ENCODE results near the gene RPS6KA2.

Gene RPS6KA2

DNA sequence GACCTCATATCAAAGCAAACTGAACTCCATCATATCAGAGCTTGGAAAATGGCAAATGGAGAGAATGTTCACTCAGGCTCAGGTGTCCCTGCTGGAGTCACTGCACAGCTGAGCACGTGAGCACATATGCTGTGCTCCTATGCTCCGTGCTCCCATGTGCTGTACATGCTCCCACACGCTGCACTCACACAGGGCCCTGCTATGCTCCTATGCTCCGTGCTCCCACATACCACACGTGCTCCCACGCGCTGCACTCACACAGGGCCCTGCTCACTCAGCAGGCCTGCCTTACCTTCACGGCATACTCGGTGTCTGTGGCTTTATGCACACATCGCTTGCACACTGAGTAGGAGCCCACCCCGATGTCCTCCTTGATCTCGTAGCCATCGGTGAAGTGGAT, 178.6 kb downstream of the RPS6KA2 start:
- no peaks in the 10 kb centered on the region for H3K36me3 ChIP-seq (ENCODE audit: control insufficient read depth, insufficient read depth, low read length)
- no peaks in the 10 kb centered on the region for H3K27me3 ChIP-seq (replicated peaks; ENCODE audit: control insufficient read depth, insufficient read depth, low read length)
- H3K4me3 ChIP-seq (replicated peaks; ENCODE audit: low read depth, low read length), result no peak overlapping the region
- DNase-seq (ENCODE audit: extremely low read depth, insufficient read length), result no peak
- TF ChIP-seq, protein P1, sequence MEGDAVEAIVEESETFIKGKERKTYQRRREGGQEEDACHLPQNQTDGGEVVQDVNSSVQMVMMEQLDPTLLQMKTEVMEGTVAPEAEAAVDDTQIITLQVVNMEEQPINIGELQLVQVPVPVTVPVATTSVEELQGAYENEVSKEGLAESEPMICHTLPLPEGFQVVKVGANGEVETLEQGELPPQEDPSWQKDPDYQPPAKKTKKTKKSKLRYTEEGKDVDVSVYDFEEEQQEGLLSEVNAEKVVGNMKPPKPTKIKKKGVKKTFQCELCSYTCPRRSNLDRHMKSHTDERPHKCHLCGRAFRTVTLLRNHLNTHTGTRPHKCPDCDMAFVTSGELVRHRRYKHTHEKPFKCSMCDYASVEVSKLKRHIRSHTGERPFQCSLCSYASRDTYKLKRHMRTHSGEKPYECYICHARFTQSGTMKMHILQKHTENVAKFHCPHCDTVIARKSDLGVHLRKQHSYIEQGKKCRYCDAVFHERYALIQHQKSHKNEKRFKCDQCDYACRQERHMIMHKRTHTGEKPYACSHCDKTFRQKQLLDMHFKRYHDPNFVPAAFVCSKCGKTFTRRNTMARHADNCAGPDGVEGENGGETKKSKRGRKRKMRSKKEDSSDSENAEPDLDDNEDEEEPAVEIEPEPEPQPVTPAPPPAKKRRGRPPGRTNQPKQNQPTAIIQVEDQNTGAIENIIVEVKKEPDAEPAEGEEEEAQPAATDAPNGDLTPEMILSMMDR (IDR thresholded peaks at IDR 0.05; ENCODE audit: insufficient read depth, low read length, poor library complexity, severe bottlenecking), result no peak

GRCh38 chr6:166446567-166447065, 180.4 kb downstream of the RPS6KA2 start:
- DNase-seq (ENCODE audit: extremely low read depth, insufficient read length), result no peak
- TF ChIP-seq, protein P1 (IDR thresholded peaks at IDR 0.05; ENCODE audit: insufficient read depth, low read length, poor library complexity, severe bottlenecking), result no peak
- H3K4me3 ChIP-seq (replicated peaks; ENCODE audit: low read depth, low read length), result no peak overlapping the region
- no peaks in the 10 kb centered on the region for H3K36me3 ChIP-seq (ENCODE audit: control insufficient read depth, insufficient read depth, low read length)
- H3K27me3 ChIP-seq (replicated peaks; ENCODE audit: control insufficient read depth, insufficient read depth, low read length), result peaks cover 1% of the 10 kb centered on the region; the same call in 1 of the 2 replicates

GRCh38 chr6:166446146-166446545, 180.9 kb downstream of the RPS6KA2 start:
- Histone ChIP-seq H3K36me3 (ENCODE audit: control insufficient read depth, insufficient read depth, low read length) (no peaks in the 10 kb centered on the region), H3K27me3 (replicated peaks; ENCODE audit: control insufficient read depth, insufficient read depth, low read length) (peaks cover 1% of the 10 kb centered on the region), H3K4me3 (replicated peaks; ENCODE audit: low read depth, low read length) (no peak overlapping the region)
- DNase-seq (ENCODE audit: extremely low read depth, insufficient read length), result no peak
- TF ChIP-seq, protein P1 (IDR thresholded peaks at IDR 0.05; ENCODE audit: insufficient read depth, low read length, poor library complexity, severe bottlenecking), result no peak

GRCh38 chr6:166444446-166444845, 182.6 kb downstream of the RPS6KA2 start:
- Histone ChIP-seq H3K36me3 (ENCODE audit: control insufficient read depth, insufficient read depth, low read length) (no peaks in the 10 kb centered on the region), H3K27me3 (replicated peaks; ENCODE audit: control insufficient read depth, insufficient read depth, low read length) (peaks cover 1% of the 10 kb centered on the region), H3K4me3 (replicated peaks; ENCODE audit: low read depth, low read length) (no peak overlapping the region)
- DNase-seq (ENCODE audit: extremely low read depth, insufficient read length), result no peak
- TF ChIP-seq, protein P1 (IDR thresholded peaks at IDR 0.05; ENCODE audit: insufficient read depth, low read length, poor library complexity, severe bottlenecking), result no peak

DNA sequence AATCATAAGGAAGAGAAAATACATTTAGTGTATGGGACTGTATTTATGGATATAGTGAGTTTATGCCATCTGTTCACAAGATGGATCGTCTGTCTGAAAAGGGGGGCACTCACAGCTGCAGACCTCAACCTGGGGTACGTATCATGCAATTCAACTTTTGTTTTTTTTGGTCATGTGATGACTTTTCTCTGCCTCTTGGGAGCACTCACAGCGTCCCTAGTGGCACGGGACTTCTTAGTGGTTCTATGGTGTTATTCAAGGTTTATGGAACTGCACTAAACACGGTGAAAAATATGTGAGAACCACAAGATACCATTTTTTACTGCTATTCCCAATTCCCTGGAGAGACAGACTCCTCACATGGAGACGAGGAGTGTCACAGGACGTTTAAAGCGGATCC, 183.9 kb downstream of the RPS6KA2 start:
- no peak for DNase-seq (ENCODE audit: extremely low read depth, insufficient read length)
- H3K36me3 ChIP-seq (ENCODE audit: control insufficient read depth, insufficient read depth, low read length), result no peaks in the 10 kb centered on the region

More for the DNA sequence above, 183.9 kb downstream of the RPS6KA2 start:
- TF ChIP-seq, protein P1 (IDR thresholded peaks at IDR 0.05; ENCODE audit: insufficient read depth, low read length, poor library complexity, severe bottlenecking), result peak; percentile 33
- H3K27me3 ChIP-seq (replicated peaks; ENCODE audit: control insufficient read depth, insufficient read depth, low read length), result peaks cover 1% of the 10 kb centered on the region
- H3K4me3 ChIP-seq (replicated peaks; ENCODE audit: low read depth, low read length), result no peak overlapping the region
